GM12878 (cell line): ENCODE results near the gene EPX. TPM values are rescaled to one million over a fixed set of nuclear protein-coding genes. Genes with fewer than 3 reads are reported as not detected.

Experiments used
- ATAC-seq: fragments of 200-7000 bp; cut with Tn5 transposase; 3 replicates; pipeline ENCODE4 v1.9.1; 2020; ENCODE audit warnings: mild to moderate bottlenecking, moderate library complexity
- BruUV-seq: library from RNA; stranded (reverse); fragments of 400-500 nt; replicated peaks from 2 replicates; lab custom pipeline; 2021; lab: Mats Ljungman, UMichigan
- CTCF ChIA-PET: fragments of 300-600 bp; sonication (Branson Sonifier 250); formaldehyde crosslinking; extraction: SDS; loops from one replicate; lab custom pipeline; 2021; ENCODE audit warnings: inconsistent platforms; lab: Yijun Ruan, JAX
- POLR2A ChIA-PET: fragments of 350-600 bp; formaldehyde crosslinking; extraction: SDS; loops from one replicate; lab custom pipeline; 2021; ENCODE audit warnings: inconsistent platforms; lab: Charles Lee
- RAD21 ChIA-PET: fragments of 300-600 bp; sonication (Branson Sonifier 250); formaldehyde crosslinking; loops from one replicate; lab custom pipeline; 2023; ENCODE audit warnings: antibody characterized with exemption; ENCODE audit not compliant: unreplicated experiment; lab: Charles Lee
- SMC1A ChIA-PET: fragments of 300-600 bp; sonication (Branson Sonifier 250); formaldehyde crosslinking; loops from one replicate; lab custom pipeline; 2023; ENCODE audit not compliant: unreplicated experiment, uncharacterized antibody; lab: Charles Lee
- DNase-seq: peaks from one replicate; pipeline ENCODE4 v3.0.0-alpha.2; 2011; ENCODE audit warnings: low read depth, low spot score
- FAIRE-seq: peaks from 3 replicates; lab custom pipeline; 2011; peaks lifted over from hg19 to GRCh38; lab: Jason Lieb, UNC
- H2AFZ ChIP-seq: 2 replicates; pipeline ENCODE4 v1.6.0; 2011; ENCODE audit warnings: low read depth, low read length, control low read depth; ENCODE audit not compliant: control insufficient read depth
- H3K27ac ChIP-seq: 2 replicates; pipeline ENCODE4 v1.5.1; 2011; ENCODE audit warnings: control low read depth; ENCODE audit not compliant: control insufficient read depth, insufficient read depth
- H3K27me3 ChIP-seq, 2 experiments: replicated peaks in 1 of 2; 2 replicates each; pipeline versions ENCODE4 v1.6.0 to v1.6.1; 2011; ENCODE audit warnings: low read length in 1 of 2; ENCODE audit not compliant: control insufficient read depth in 2 of 2, insufficient read depth in 2 of 2
- H3K36me3 ChIP-seq, 2 experiments: 2 replicates each; pipeline ENCODE4 v1.5.1; 2011; ENCODE audit warnings: low read length in 1 of 2; ENCODE audit not compliant: control insufficient read depth in 2 of 2, insufficient read depth in 2 of 2
- H3K4me1 ChIP-seq: 2 replicates; pipeline ENCODE4 v1.6.1; 2011; ENCODE audit warnings: mild to moderate bottlenecking, low read length, moderate library complexity, mixed read lengths; ENCODE audit not compliant: control insufficient read depth, insufficient read depth
- H3K4me2 ChIP-seq: 2 replicates; pipeline ENCODE4 v1.6.0; 2011; ENCODE audit warnings: control low read depth; ENCODE audit not compliant: control insufficient read depth, insufficient read depth
- H3K4me3 ChIP-seq: fragments of 200-600 bp; sonication (generic); 2 replicates; pipeline ENCODE4 v1.5.1; 2016
- H3K79me2 ChIP-seq: 2 replicates; pipeline ENCODE4 v1.6.0; 2011; ENCODE audit warnings: low read length; ENCODE audit not compliant: control insufficient read depth, insufficient read depth
- H3K9ac ChIP-seq: 2 replicates; pipeline ENCODE4 v1.8.0; 2011; ENCODE audit warnings: low read length, control low read depth, mixed read lengths; ENCODE audit not compliant: control insufficient read depth, insufficient read depth
- H3K9me3 ChIP-seq: replicated peaks from 3 replicates; pipeline ENCODE4 v1.5.1; 2011; ENCODE audit warnings: mild to moderate bottlenecking, low read length; ENCODE audit not compliant: control insufficient read depth, insufficient read depth
- H4K20me1 ChIP-seq: 2 replicates; pipeline ENCODE4 v1.6.0; 2011; ENCODE audit not compliant: control insufficient read depth, insufficient read depth
- BACH1 ChIP-seq: fragments of 450-650 bp; IDR thresholded peaks from 2 replicates; pipeline ENCODE4 v1.6.1; 2017; ENCODE audit warnings: mild to moderate bottlenecking, borderline replicate concordance
- CBX3 ChIP-seq: fragments of 200-600 bp; sonication (generic); IDR thresholded peaks from 2 replicates; pipeline ENCODE4 v1.6.1; 2016; ENCODE audit warnings: low read depth, borderline replicate concordance
- CBX5 ChIP-seq: sonication (generic); IDR thresholded peaks from 2 replicates; pipeline ENCODE4 v1.6.1; 2016; ENCODE audit warnings: low read depth, moderate library complexity, mild to moderate bottlenecking, inconsistent platforms
- EP300 ChIP-seq, 2 experiments: fragments of 150-350 bp in 1 of 2; IDR thresholded peaks; 2 replicates each; pipeline ENCODE4 v1.6.1; 2011 to 2012; ENCODE audit warnings: low read depth in 2 of 2, low read length in 2 of 2, borderline replicate concordance in 1 of 2, improper control_type of control experiment in 1 of 2, inconsistent platforms in 1 of 2; ENCODE audit not compliant: control insufficient read depth in 1 of 2
- FOXM1 ChIP-seq: IDR thresholded peaks from 2 replicates; pipeline ENCODE4 v1.6.1; 2012; ENCODE audit warnings: low read depth, mild to moderate bottlenecking, inconsistent platforms, low read length, moderate library complexity
- HDAC6 ChIP-seq: fragments of 200-600 bp; sonication (generic); IDR thresholded peaks from one replicate; pipeline ENCODE4 v1.8.0; 2017; ENCODE audit warnings: antibody characterized with exemption; ENCODE audit not compliant: unreplicated experiment
- IKZF1 ChIP-seq: fragments of 450-650 bp; conservative IDR thresholded peaks from 2 replicates; pipeline ENCODE4 v1.6.1; 2017; ENCODE audit warnings: antibody characterized with exemption, mild to moderate bottlenecking
- NFIC ChIP-seq: IDR thresholded peaks from 2 replicates; pipeline ENCODE4 v1.6.1; 2012; ENCODE audit warnings: low read depth, mild to moderate bottlenecking, inconsistent platforms, low read length, moderate library complexity
- RFX5 ChIP-seq: IDR thresholded peaks from 2 replicates; pipeline ENCODE4 v1.6.1; 2011; ENCODE audit warnings: low read depth, low read length, improper control_type of control experiment
- SREBF2 ChIP-seq: IDR thresholded peaks from 2 replicates; pipeline ENCODE4 v1.6.1; 2012; ENCODE audit warnings: mild to moderate bottlenecking, low read length
- TCF3 ChIP-seq: IDR thresholded peaks from 2 replicates; pipeline ENCODE4 v1.6.1; 2012; ENCODE audit warnings: low read depth, mild to moderate bottlenecking, low read length, borderline replicate concordance; ENCODE audit not compliant: insufficient read depth
- ZBED1 ChIP-seq: IDR thresholded peaks from 2 replicates; pipeline ENCODE4 v1.6.1; 2016; ENCODE audit warnings: borderline replicate concordance
- ZNF207 ChIP-seq: fragments of 450-650 bp; IDR thresholded peaks from 2 replicates; pipeline ENCODE4 v1.6.1; 2014; ENCODE audit warnings: antibody characterized with exemption, mild to moderate bottlenecking, borderline replicate concordance
- ZNF217 ChIP-seq: fragments of 450-650 bp; IDR thresholded peaks from 2 replicates; pipeline ENCODE4 v1.6.1; 2017; ENCODE audit warnings: antibody characterized with exemption, mild to moderate bottlenecking
- ZNF274 ChIP-seq: IDR thresholded peaks from one replicate; pipeline ENCODE4 v1.8.0; 2011; ENCODE audit not compliant: insufficient read length, insufficient read depth
- WGBS: methylation state at CpG from one replicate; pipeline ENCODE4 v1.1.6; 2016; ENCODE audit warnings: low lambda C conversion rate; ENCODE audit not compliant: insufficient replicate concordance, insufficient coverage; ENCODE audit errors: missing lambda C conversion rate; 5-methylcytosine and 5-hydroxymethylcytosine counted together
- in situ Hi-C: fragments of 300-500 bp; cut with MboI; formaldehyde crosslinking; loops from 9 replicates; pipeline ENCODE4 v1.14.3; 2018; ENCODE audit warnings: mixed read lengths
- intact Hi-C: fragments of 100-400 bp; cut with micrococcal nuclease; formaldehyde crosslinking; loops from one replicate; pipeline ENCODE4 v1.14.2; 2022; ENCODE audit not compliant: unreplicated experiment
- polyA plus RNA-seq, 11 experiments: library from polyadenylated mRNA; depleted of rRNA in 4 of 11; unstranded in 6 of 11; stranded (reverse) in 5 of 11; fragments of >200 nt; fragmentation: Nextera tagmentation in 4 of 11; fragmentation: Illumina TruSeq in 1 of 11; extraction: Ambion mirVana in 4 of 11; extraction: Trizol in 1 of 11; gene quantifications; 1 replicate in 1 of 11; 2 replicates in 10 of 11; pipeline versions ENCODE4 v1.2.1 to v1.2.3, GENCODE V29; 2011 to 2016; ENCODE audit warnings: inconsistent platforms in 2 of 11, missing spikeins in 2 of 11, low read depth in 1 of 11
- total RNA-seq, 4 experiments: library from RNA; depleted of rRNA in 3 of 4; stranded (reverse); fragments of >200 nt in 3 of 4; fragmentation: Illumina TruSeq in 1 of 4; extraction: Trizol in 1 of 4; gene quantifications; 2 replicates each; pipeline versions ENCODE4 v1.2.1 to v1.2.3, GENCODE V29; 2013 to 2021
- TF ChIP-seq, protein P1 (sequence below): fragments of 450-650 bp; IDR thresholded peaks from 2 replicates; pipeline ENCODE4 v1.6.1; 2017; ENCODE audit warnings: mild to moderate bottlenecking

The EPX gene
- total and polyA plus RNA-seq, 10 of the 15 experiments (the other 5 are each of a cell fraction or from before 2014, with no cell fraction given), result 0.03 TPM; not detected in 9

DNA sequence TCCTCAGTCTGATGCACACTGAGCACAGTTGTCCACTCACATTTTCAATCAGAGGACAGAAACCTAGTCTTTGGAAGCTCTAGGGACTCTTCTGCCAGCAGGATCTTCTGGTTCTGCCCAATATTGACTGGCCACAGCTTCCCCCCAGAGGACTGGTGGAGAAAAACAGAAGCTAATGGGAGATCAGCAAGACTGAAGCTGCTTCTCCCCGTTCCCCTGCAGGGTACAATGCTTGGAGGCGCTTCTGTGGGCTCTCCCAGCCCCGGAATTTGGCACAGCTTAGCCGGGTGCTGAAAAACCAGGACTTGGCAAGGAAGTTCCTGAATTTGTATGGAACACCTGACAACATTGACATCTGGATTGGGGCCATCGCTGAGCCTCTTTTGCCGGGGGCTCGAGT, 10.3 kb downstream of the EPX start:
- no peak overlapping the region for H3K27ac ChIP-seq
- H4K20me1 ChIP-seq, result no peaks in the 10 kb centered on the region
- H3K9ac ChIP-seq, result no peak overlapping the region
- H3K4me3 ChIP-seq, result no peak overlapping the region
- POLR2A ChIA-PET, result interaction anchor here (0.5 kb wide), 1 partner anchor 25 kb away, joined by 3 read pairs; no protein-coding TSS in a partner anchor
- H3K4me2 ChIP-seq, result no peak overlapping the region
- BruUV-seq, result no TSS peak
- FAIRE-seq (no peak), ATAC-seq (no peak), DNase-seq (no peak)
- in situ Hi-C loops (no loop called here), intact Hi-C loops (no loop called here)
- SMC1A ChIA-PET, result no interaction called here
- TF ChIP-seq SREBF2, result no peak
- 57% methylated on average over 7 of the region's 7 CpGs for WGBS
- CTCF ChIA-PET, result interaction anchor here (0.6 to 0.8 kb wide), 2 partner anchors 12 to 244 kb away, joined by 3 read pairs; no protein-coding TSS in a partner anchor
- H3K79me2 ChIP-seq, result no peaks in the 10 kb centered on the region
- no peaks in the 10 kb centered on the region for H3K9me3 ChIP-seq
- RAD21 ChIA-PET, result no interaction called here
- no peak overlapping the region for H2AFZ ChIP-seq
- H3K27me3 ChIP-seq, result peaks cover 0 to 4% of the 10 kb centered on the region in 2 experiments; a peak in 1 of 4 replicates
- H3K36me3 ChIP-seq, result peaks cover 0 to 4% of the 10 kb centered on the region in 2 experiments; a peak in 1 of 4 replicates
- no peaks in the 10 kb centered on the region for H3K4me1 ChIP-seq

DNA sequence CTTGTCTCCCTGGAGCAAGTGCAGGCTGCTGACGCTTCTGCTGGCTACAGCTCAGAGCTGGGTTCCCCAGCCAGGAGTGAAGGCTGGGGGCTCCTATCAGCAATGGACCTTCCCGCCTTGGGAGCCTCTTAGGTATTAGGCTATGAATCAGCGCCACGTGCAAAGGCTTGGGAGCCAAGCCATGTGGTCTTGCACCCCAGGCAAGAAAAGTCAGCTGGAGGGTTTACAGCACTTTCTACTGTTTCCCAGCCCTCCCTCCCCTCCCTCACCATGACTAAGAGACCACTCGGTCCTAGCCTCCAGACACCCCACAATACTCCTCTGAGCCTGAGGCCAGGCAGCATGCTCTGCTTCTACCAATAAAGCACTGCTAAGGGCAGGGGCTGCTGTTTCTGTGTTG, 12.3 kb downstream of the EPX start:
- SMC1A ChIA-PET, result no interaction called here
- BruUV-seq, result no TSS peak
- TF ChIP-seq ZBED1 (no peak), HDAC6 (no peak), FOXM1 (no peak), RFX5 (no peak), ZNF207 (no peak), ZNF274 (no peak), CBX5 (no peak), ZNF217 (no peak), TCF3 (no peak), BACH1 (no peak), CBX3 (no peak), IKZF1 (no peak), NFIC (no peak), EP300 (IDR thresholded peaks at IDR 0.05; ENCODE audit: borderline replicate concordance in 1 of 2, control insufficient read depth in 1 of 2, low read depth in 2 of 2, low read length in 2 of 2) (no peak)
- TF ChIP-seq, protein P1, sequence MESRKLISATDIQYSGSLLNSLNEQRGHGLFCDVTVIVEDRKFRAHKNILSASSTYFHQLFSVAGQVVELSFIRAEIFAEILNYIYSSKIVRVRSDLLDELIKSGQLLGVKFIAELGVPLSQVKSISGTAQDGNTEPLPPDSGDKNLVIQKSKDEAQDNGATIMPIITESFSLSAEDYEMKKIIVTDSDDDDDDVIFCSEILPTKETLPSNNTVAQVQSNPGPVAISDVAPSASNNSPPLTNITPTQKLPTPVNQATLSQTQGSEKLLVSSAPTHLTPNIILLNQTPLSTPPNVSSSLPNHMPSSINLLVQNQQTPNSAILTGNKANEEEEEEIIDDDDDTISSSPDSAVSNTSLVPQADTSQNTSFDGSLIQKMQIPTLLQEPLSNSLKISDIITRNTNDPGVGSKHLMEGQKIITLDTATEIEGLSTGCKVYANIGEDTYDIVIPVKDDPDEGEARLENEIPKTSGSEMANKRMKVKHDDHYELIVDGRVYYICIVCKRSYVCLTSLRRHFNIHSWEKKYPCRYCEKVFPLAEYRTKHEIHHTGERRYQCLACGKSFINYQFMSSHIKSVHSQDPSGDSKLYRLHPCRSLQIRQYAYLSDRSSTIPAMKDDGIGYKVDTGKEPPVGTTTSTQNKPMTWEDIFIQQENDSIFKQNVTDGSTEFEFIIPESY, result no peak
- Histone ChIP-seq H3K79me2 (no peaks in the 10 kb centered on the region), H3K4me1 (no peaks in the 10 kb centered on the region), H3K27ac (no peak overlapping the region), H3K27me3 (no peaks in the 10 kb centered on the region; a peak in 1 of 4 replicates), H3K4me3 (no peak overlapping the region), H3K9me3 (no peaks in the 10 kb centered on the region), H2AFZ (no peak overlapping the region), H4K20me1 (no peaks in the 10 kb centered on the region), H3K4me2 (no peak overlapping the region), H3K9ac (no peak overlapping the region), H3K36me3 (peaks cover 0 to 9% of the 10 kb centered on the region in 2 experiments; a peak in 1 of 4 replicates)
- in situ Hi-C loops, result no loop called here
- whole genome bisulfite sequencing, result 60% methylated on average over 5 of the region's 5 CpGs
- DNase-seq (no peak), ATAC-seq (no peak), FAIRE-seq (no peak)
- CTCF ChIA-PET, result no interaction called here
- POLR2A ChIA-PET, result no interaction called here
- intact Hi-C loops, result no loop called here
- RAD21 ChIA-PET, result no interaction called here
